GM12878 (cell line): ENCODE measurements around the gene NFATC3. TPM values are rescaled to one million over a fixed set of nuclear protein-coding genes. Genes with fewer than 3 reads are reported as not detected.

Source experiments
- BCL3 ChIP-seq: IDR thresholded peaks from 2 replicates; pipeline ENCODE4 v1.6.1; 2011; ENCODE audit warnings: borderline replicate concordance, low read depth, mild to moderate bottlenecking, moderate library complexity, low read length; ENCODE audit not compliant: insufficient read depth, poor library complexity, severe bottlenecking
- CBFB ChIP-seq: IDR thresholded peaks from 2 replicates; pipeline ENCODE4 v1.6.1; 2016; ENCODE audit warnings: antibody characterized with exemption, low read depth
- CHD1 ChIP-seq: IDR thresholded peaks from 2 replicates; pipeline ENCODE4 v1.6.1; 2012; ENCODE audit warnings: low read depth, low read length, improper control_type of control experiment
- CREM ChIP-seq: IDR thresholded peaks from 2 replicates; pipeline ENCODE4 v1.6.1; 2014; ENCODE audit warnings: antibody characterized with exemption, low read depth
- DPF2 ChIP-seq: fragments of 450-650 bp; IDR thresholded peaks from 2 replicates; pipeline ENCODE4 v1.6.1; 2017; ENCODE audit warnings: mild to moderate bottlenecking
- ETV6 ChIP-seq, 2 experiments: fragments of 450-650 bp in 1 of 2; IDR thresholded peaks in 1 of 2; conservative IDR thresholded peaks in 1 of 2; 2 replicates each; pipeline ENCODE4 v1.6.1; 2014; ENCODE audit warnings: antibody characterized with exemption in 1 of 2, borderline replicate concordance in 1 of 2, low read depth in 1 of 2, mild to moderate bottlenecking in 1 of 2, moderate library complexity in 1 of 2
- FOXM1 ChIP-seq: IDR thresholded peaks from 2 replicates; pipeline ENCODE4 v1.6.1; 2012; ENCODE audit warnings: low read depth, mild to moderate bottlenecking, inconsistent platforms, low read length, moderate library complexity
- KAT2A ChIP-seq: conservative IDR thresholded peaks from 2 replicates; pipeline ENCODE4 v1.6.1; 2011; ENCODE audit warnings: low read depth, low read length; ENCODE audit not compliant: control insufficient read depth
- LARP7 ChIP-seq: fragments of 450-650 bp; IDR thresholded peaks from 2 replicates; pipeline ENCODE4 v1.6.1; 2017; ENCODE audit warnings: mild to moderate bottlenecking
- MTA2 ChIP-seq: fragments of 450-650 bp; IDR thresholded peaks from 2 replicates; pipeline ENCODE4 v1.6.1; 2016; ENCODE audit warnings: low read depth, mild to moderate bottlenecking, moderate library complexity
- NFIC ChIP-seq: IDR thresholded peaks from 2 replicates; pipeline ENCODE4 v1.6.1; 2012; ENCODE audit warnings: low read depth, mild to moderate bottlenecking, inconsistent platforms, low read length, moderate library complexity
- PBX3 ChIP-seq: IDR thresholded peaks from 2 replicates; pipeline ENCODE4 v1.6.1; 2011; ENCODE audit warnings: mild to moderate bottlenecking, low read depth, low read length, moderate library complexity; ENCODE audit not compliant: insufficient replicate concordance
- PKNOX1 ChIP-seq: fragments of 450-650 bp; IDR thresholded peaks from 2 replicates; pipeline ENCODE4 v1.6.1; 2016; ENCODE audit warnings: mild to moderate bottlenecking
- RELB ChIP-seq: fragments of 450-650 bp; IDR thresholded peaks from 2 replicates; pipeline ENCODE4 v1.6.1; 2017; ENCODE audit warnings: low read depth, mild to moderate bottlenecking, moderate library complexity
- SMAD5 ChIP-seq: IDR thresholded peaks from 2 replicates; pipeline ENCODE4 v1.6.1; 2016; ENCODE audit warnings: antibody characterized with exemption, low read depth
- SPI1 ChIP-seq: IDR thresholded peaks from 2 replicates; pipeline ENCODE4 v1.6.1; 2011; ENCODE audit warnings: low read depth, mild to moderate bottlenecking, low read length, moderate library complexity, borderline replicate concordance; ENCODE audit not compliant: insufficient read depth
- TAF1 ChIP-seq: IDR thresholded peaks from 2 replicates; pipeline ENCODE4 v1.6.1; 2011; ENCODE audit warnings: mild to moderate bottlenecking, low read depth, low read length, borderline replicate concordance
- TCF3 ChIP-seq: IDR thresholded peaks from 2 replicates; pipeline ENCODE4 v1.6.1; 2012; ENCODE audit warnings: low read depth, mild to moderate bottlenecking, low read length, borderline replicate concordance; ENCODE audit not compliant: insufficient read depth
- ZNF687 ChIP-seq: fragments of 450-650 bp; IDR thresholded peaks from 2 replicates; pipeline ENCODE4 v1.6.1; 2017; ENCODE audit warnings: mild to moderate bottlenecking, moderate library complexity
- ZSCAN29 ChIP-seq: fragments of 450-650 bp; IDR thresholded peaks from 2 replicates; pipeline ENCODE4 v1.6.1; 2017; ENCODE audit warnings: mild to moderate bottlenecking, moderate library complexity
- polyA plus RNA-seq, 11 experiments: library from polyadenylated mRNA; depleted of rRNA in 4 of 11; unstranded in 6 of 11; stranded (reverse) in 5 of 11; fragments of >200 nt; fragmentation: Nextera tagmentation in 4 of 11; fragmentation: Illumina TruSeq in 1 of 11; extraction: Ambion mirVana in 4 of 11; extraction: Trizol in 1 of 11; gene quantifications; 1 replicate in 1 of 11; 2 replicates in 10 of 11; pipeline versions ENCODE4 v1.2.1 to v1.2.3, GENCODE V29; 2011 to 2016; ENCODE audit warnings: inconsistent platforms in 2 of 11, missing spikeins in 2 of 11, low read depth in 1 of 11
- total RNA-seq, 4 experiments: library from RNA; depleted of rRNA in 3 of 4; stranded (reverse); fragments of >200 nt in 3 of 4; fragmentation: Illumina TruSeq in 1 of 4; extraction: Trizol in 1 of 4; gene quantifications; 2 replicates each; pipeline versions ENCODE4 v1.2.1 to v1.2.3, GENCODE V29; 2013 to 2021

Gene NFATC3
- total and polyA plus RNA-seq, 10 of the 15 experiments (the other 5 are each of a cell fraction or from before 2014, with no cell fraction given), result 4.2 to 37.6 (median 24.9) TPM

- TF ChIP-seq FOXM1 (0 out of 2 replicates have a peak, but pooled peaks have one; percentile 49), NFIC (peak; percentile 64; the same call in 1 of the 2 replicates), SMAD5 (no peak), PKNOX1 (0 out of 2 replicates have a peak, but pooled peaks have one; percentile 13), PBX3 (peak; percentile 51), TCF3 (peak; percentile 85; the same call in 1 of the 2 replicates), RELB (peak; percentile 78), CHD1 (no peak), ZSCAN29 (no peak), TAF1 (no peak), CBFB (peak; percentile 88), ETV6 (conservative IDR thresholded peaks at IDR 0.05 in 1 of 2, IDR thresholded peaks at IDR 0.05 in 1 of 2; ENCODE audit: borderline replicate concordance in 1 of 2, low read depth in 1 of 2) (peak in 1 of 2 experiments; percentile 88; a peak in 2 of 4 replicates), BCL3 (peak; percentile 51), ZNF687 (peak; percentile 87), CREM (peak; percentile 69), SPI1 (peak; percentile 79), LARP7 (0 out of 2 replicates have a peak, but pooled peaks have one; percentile 14), MTA2 (peak; percentile 89), DPF2 (peak; percentile 84), KAT2A (no peak)
Observed at GRCh38 chr16:68074850-68075555, 10.2 kb upstream of the NFATC3 start (continued).
